NCI-H146 treated with DMSO at 0.1 percent for 48 hours (cell line): Measurements from ENCODE around the gene KRT32.

ENCODE experiments used
- DNase-seq: peaks from one replicate; lab custom pipeline; 2025; ENCODE audit not compliant: unreplicated experiment; lab: John Stamatoyannopoulos, UW

The KRT32 gene

GRCh38 chr17:41467561-41467960 is 375 bp upstream of the KRT32 start:
- no peak for DNase-seq

GRCh38 chr17:41464682-41465081 is 2.5 kb downstream of the KRT32 start:
- DNase-seq: no peak

GRCh38 chr17:41464173-41464572 is 3.0 kb downstream of the KRT32 start:
- DNase-seq: no peak

GRCh38 chr17:41463746-41464145 is 3.4 kb downstream of the KRT32 start:
- no peak for DNase-seq

DNA sequence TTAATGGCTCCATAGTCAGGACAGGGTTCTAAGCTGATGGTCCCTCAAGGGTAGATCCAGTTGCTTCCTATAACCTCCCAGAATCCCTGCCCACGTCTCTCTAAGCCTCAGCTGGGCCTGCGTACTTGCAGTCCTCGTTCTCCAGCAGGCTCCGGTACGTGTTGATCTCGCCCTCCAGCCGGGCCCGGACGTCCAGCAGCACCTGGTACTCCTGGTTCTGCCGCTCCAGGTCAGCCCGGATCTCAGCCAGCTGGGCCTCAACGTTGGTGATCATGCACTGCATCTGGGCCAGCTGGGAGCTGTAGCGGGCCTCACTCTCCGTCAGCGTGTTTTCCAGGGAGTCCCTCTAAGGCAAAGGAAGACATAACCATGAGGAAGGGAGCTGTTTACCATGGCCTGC is 4.5 kb downstream of the KRT32 start:
- DNase-seq: no peak

GRCh38 chr17:41457676-41458075 is 9.5 kb downstream of the KRT32 start:
- DNase-seq: no peak

GRCh38 chr17:41456204-41456603 is 11.0 kb downstream of the KRT32 start:
- DNase-seq: no peak

DNA sequence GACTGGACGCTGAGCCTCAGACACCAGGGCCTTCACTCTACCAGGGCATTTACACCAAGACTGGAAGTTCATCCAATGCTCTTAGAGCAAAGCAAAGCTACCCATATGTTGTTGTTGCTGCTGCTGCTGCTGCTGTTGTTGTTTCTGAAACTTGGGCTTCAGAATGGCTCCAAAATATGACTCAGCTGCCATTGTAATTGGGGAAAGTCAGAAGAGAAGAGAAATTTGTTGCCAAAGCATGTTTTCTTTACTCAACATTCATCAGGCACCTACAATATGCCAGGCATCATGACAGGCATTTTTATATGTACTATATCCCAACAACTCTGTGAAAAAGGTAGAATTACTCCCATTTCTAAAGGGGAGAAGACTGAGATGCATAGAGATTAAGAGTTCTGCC is 11.9 kb downstream of the KRT32 start:
- no peak for DNase-seq

DNA sequence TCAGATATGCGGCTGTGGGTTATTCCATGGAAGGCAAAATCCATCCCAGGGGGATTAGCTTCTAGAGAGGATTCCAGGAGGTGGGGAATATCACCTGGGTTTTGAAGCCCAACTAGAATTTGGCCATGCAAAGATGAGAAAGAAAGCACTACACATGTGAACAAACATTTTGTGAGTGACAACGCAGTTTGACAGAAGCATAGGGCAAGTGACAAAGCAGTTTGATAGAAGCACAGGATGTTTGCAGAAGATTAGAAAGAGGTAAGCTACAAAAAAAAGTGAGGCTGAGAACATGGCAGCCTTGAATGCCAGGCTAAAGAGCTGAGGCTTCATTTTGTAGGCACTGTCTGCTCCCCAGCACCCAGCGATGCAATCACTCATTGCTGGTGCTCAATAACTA is 14.1 kb downstream of the KRT32 start:
- DNase-seq: no peak

GRCh38 chr17:41452281-41452680 is 14.9 kb downstream of the KRT32 start:
- DNase-seq: no peak

DNA sequence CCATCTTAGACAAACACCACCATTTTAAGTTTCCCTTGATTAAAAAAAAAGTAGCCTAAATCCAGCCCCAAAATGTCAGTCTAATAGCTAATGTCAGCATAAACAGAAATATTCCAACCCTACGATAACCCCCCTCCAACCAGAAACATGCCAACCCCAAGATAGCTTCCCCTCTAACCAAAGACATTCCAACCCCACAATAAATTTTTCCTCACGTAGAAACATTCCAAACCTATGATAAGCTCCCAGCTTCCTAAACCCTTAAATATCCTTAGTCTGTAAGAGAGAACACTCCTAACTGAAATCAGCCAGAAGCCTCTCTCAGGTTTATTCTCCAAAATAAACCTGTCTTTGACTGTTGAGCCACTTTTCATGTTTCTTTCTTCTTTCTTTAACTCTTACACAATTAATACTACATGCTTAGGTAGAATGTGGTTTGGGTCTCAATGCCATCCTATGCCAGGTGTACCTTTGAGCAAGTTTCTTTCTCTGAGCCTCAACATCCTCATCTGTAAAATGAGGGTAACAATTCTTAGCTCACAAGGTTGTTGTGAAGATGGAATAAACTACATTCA is 15.9 kb downstream of the KRT32 start:
- no peak for DNase-seq

GRCh38 chr17:41449008-41449407 is 18.2 kb downstream of the KRT32 start:
- no peak for DNase-seq

GRCh38 chr17:41448506-41448905 is 18.7 kb downstream of the KRT32 start:
- DNase-seq: no peak

DNA sequence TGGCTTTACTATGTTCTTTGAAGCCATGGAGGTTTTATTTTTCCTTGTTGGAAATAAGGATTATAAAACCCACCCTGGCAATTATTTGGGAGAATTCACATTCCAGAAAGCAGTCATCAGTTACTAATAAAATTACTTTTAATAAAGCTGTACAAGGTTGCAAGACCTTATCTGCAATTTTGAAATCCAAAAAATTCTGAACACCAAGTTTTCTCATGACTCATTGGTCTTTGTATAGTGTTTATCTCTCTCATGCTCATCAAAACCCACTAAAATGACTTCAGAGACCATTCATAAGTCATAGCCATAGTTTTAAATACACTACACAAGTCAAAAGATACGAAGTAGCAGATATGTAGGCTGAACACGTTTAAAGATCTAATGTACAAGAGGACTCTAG is 20.4 kb downstream of the KRT32 start:
- DNase-seq: no peak

DNA sequence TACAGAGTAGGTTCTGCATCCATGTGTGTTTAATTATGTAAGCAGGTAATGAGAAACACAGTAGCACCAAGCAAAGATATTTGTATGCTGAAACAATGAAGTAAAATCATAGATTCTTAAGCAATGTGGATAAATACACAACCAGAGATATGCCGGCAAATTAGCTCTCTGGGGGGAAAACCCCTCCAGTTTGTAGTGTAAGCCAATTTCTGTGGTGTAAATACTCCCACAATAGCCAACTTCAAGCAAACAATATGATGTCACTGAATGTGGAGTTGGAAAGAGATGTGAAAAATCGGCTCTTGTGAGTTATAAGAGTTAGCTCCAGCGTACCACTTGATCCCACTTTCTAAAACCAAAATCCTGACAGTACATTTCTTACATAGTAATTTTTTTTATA is 22.5 kb downstream of the KRT32 start:
- DNase-seq: no peak

- DNase-seq: no peak
Measured at GRCh38 chr17:41444186-41444585, 23.0 kb downstream of the KRT32 start.

DNA sequence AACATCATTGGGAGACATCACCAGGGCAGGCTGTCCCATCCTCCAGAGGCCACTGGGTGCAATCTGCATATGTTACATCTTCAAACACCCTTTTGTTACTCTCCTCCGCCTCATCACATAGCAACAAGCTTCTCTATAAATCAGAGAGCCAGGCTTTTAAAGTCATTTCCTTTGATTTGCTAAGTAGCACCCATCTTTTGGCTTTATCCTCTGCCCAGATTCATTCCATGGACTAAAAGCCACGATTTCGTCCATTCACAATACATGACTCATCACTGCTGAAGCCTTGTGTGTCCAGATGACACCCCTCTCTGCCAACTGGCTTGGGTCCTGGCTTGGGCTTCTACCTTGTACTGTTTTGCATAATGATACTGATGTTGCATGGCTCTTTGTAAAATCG is 24.4 kb downstream of the KRT32 start:
- DNase-seq: no peak

- no peak for DNase-seq
Measured at GRCh38 chr17:41440531-41441033, 26.6 kb downstream of the KRT32 start, which contains the start of gene KRT38. KRT38 (minus strand) TSS chr17:41440983; CDS start chr17:41440921, 62 bp downstream.

- DNase-seq: no peak
Measured at GRCh38 chr17:41439375-41439774, 27.8 kb downstream of the KRT32 start.

- no peak for DNase-seq
Measured at GRCh38 chr17:41437769-41438168, 29.4 kb downstream of the KRT32 start.

DNA sequence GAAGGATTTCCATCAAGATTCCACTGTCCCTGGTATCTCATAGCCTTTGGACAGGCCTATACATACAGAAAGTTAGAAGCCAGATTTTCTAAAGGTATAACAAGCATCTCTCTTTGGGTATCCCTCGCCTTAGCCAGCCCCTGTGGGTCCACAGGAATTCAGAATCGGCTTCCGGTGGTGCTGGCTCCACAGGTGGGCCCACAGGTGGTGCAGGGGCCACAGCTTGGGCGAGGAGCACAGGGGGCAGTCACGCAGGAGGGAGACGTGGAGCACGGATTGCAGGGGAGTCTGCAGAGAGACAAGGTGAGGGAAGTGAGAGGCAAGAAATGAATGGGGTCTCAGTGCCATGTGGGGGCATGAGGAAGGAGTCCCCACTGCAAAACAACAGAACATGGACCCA is 29.9 kb downstream of the KRT32 start:
- no peak for DNase-seq

GRCh38 chr17:41434415-41434814 is 32.8 kb downstream of the KRT32 start:
- no peak for DNase-seq

GRCh38 chr17:41434005-41434404 is 33.2 kb downstream of the KRT32 start:
- no peak for DNase-seq
